ENCODE measurements around the gene SNX4. TPM values are rescaled to one million over a fixed set of nuclear protein-coding genes. Genes with fewer than 3 reads are reported as not detected.

The SNX4 gene
- total and polyA plus RNA-seq, 4 donors, result 25.9 to 54.6 (median 35.2) TPM

DNA sequence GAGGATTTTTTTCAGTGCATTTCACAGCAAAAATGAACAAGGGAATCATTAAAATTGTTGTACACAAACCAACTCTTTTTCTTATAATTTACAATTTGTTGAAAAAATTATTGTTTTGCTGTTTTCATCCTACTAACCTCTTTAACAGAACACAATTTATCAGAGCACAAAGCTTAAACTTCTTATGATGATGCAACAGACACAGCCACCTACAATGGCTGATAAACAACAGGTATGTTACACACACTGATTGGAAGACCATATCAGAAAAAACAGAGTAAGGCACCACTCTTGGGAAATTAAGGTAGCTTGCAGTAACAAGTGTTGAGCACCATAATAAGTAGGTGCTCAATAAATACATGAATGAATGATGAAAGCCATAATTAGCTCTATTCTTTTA, 8.9 kb upstream of the SNX4 start:
- H3K36me3 ChIP-seq (ENCODE audit: control insufficient read depth in 4 of 4, insufficient read depth in 3 of 4, low read depth in 1 of 4, low read length in 3 of 4), result peaks cover 4 to 27% (median 17%) of the 10 kb centered on the region in 4 donors
- no peak for TF ChIP-seq FOXA1 (IDR thresholded peaks at IDR 0.05)
- TF ChIP-seq, protein P1, sequence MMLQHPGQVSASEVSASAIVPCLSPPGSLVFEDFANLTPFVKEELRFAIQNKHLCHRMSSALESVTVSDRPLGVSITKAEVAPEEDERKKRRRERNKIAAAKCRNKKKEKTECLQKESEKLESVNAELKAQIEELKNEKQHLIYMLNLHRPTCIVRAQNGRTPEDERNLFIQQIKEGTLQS (IDR thresholded peaks at IDR 0.05), result no peak
- TF ChIP-seq GABPA (IDR thresholded peaks at IDR 0.05 in 1 of 2, conservative IDR thresholded peaks at IDR 0.05 in 1 of 2), result no peak
- no peak for TF ChIP-seq FOXA2 (IDR thresholded peaks at IDR 0.05)
- TF ChIP-seq, protein P2, sequence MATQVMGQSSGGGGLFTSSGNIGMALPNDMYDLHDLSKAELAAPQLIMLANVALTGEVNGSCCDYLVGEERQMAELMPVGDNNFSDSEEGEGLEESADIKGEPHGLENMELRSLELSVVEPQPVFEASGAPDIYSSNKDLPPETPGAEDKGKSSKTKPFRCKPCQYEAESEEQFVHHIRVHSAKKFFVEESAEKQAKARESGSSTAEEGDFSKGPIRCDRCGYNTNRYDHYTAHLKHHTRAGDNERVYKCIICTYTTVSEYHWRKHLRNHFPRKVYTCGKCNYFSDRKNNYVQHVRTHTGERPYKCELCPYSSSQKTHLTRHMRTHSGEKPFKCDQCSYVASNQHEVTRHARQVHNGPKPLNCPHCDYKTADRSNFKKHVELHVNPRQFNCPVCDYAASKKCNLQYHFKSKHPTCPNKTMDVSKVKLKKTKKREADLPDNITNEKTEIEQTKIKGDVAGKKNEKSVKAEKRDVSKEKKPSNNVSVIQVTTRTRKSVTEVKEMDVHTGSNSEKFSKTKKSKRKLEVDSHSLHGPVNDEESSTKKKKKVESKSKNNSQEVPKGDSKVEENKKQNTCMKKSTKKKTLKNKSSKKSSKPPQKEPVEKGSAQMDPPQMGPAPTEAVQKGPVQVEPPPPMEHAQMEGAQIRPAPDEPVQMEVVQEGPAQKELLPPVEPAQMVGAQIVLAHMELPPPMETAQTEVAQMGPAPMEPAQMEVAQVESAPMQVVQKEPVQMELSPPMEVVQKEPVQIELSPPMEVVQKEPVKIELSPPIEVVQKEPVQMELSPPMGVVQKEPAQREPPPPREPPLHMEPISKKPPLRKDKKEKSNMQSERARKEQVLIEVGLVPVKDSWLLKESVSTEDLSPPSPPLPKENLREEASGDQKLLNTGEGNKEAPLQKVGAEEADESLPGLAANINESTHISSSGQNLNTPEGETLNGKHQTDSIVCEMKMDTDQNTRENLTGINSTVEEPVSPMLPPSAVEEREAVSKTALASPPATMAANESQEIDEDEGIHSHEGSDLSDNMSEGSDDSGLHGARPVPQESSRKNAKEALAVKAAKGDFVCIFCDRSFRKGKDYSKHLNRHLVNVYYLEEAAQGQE (IDR thresholded peaks at IDR 0.05), result no peak
- no peak for TF ChIP-seq RAD21 (IDR thresholded peaks at IDR 0.05)
- TF ChIP-seq, protein P3, sequence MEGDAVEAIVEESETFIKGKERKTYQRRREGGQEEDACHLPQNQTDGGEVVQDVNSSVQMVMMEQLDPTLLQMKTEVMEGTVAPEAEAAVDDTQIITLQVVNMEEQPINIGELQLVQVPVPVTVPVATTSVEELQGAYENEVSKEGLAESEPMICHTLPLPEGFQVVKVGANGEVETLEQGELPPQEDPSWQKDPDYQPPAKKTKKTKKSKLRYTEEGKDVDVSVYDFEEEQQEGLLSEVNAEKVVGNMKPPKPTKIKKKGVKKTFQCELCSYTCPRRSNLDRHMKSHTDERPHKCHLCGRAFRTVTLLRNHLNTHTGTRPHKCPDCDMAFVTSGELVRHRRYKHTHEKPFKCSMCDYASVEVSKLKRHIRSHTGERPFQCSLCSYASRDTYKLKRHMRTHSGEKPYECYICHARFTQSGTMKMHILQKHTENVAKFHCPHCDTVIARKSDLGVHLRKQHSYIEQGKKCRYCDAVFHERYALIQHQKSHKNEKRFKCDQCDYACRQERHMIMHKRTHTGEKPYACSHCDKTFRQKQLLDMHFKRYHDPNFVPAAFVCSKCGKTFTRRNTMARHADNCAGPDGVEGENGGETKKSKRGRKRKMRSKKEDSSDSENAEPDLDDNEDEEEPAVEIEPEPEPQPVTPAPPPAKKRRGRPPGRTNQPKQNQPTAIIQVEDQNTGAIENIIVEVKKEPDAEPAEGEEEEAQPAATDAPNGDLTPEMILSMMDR (IDR thresholded peaks at IDR 0.05; ENCODE audit: low read depth, low read length, missing input control), result no peak
- TF ChIP-seq RXRA (IDR thresholded peaks at IDR 0.05), result no peak
- TF ChIP-seq JUND (IDR thresholded peaks at IDR 0.05), result no peak
- TF ChIP-seq NR2F2 (IDR thresholded peaks at IDR 0.05), result no peak
- TF ChIP-seq TAF1 (conservative IDR thresholded peaks at IDR 0.05), result no peak
- TF ChIP-seq, protein P4, sequence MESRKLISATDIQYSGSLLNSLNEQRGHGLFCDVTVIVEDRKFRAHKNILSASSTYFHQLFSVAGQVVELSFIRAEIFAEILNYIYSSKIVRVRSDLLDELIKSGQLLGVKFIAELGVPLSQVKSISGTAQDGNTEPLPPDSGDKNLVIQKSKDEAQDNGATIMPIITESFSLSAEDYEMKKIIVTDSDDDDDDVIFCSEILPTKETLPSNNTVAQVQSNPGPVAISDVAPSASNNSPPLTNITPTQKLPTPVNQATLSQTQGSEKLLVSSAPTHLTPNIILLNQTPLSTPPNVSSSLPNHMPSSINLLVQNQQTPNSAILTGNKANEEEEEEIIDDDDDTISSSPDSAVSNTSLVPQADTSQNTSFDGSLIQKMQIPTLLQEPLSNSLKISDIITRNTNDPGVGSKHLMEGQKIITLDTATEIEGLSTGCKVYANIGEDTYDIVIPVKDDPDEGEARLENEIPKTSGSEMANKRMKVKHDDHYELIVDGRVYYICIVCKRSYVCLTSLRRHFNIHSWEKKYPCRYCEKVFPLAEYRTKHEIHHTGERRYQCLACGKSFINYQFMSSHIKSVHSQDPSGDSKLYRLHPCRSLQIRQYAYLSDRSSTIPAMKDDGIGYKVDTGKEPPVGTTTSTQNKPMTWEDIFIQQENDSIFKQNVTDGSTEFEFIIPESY (IDR thresholded peaks at IDR 0.05), result no peak
- TF ChIP-seq, protein P5, sequence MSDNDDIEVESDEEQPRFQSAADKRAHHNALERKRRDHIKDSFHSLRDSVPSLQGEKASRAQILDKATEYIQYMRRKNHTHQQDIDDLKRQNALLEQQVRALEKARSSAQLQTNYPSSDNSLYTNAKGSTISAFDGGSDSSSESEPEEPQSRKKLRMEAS (IDR thresholded peaks at IDR 0.05), result no peak
- no peaks in the 10 kb centered on the region for H3K4me1 ChIP-seq (ENCODE audit: control insufficient read depth in 4 of 4, insufficient read depth in 4 of 4, low read length in 3 of 4)
- DNase-seq (ENCODE audit: low spot score), result no peak
- no peak overlapping the region for H3K27ac ChIP-seq (ENCODE audit: low read depth in 1 of 2, low read length in 2 of 2)
- H3K4me3 ChIP-seq (ENCODE audit: low read depth in 1 of 3, low read length in 3 of 3), result no peak overlapping the region
- H3K9me3 ChIP-seq (ENCODE audit: control insufficient read depth in 4 of 4, low read length in 3 of 4), result no peaks in the 10 kb centered on the region
- H3K27me3 ChIP-seq (ENCODE audit: control insufficient read depth in 4 of 4, insufficient read depth in 4 of 4, low read length in 3 of 4), result no peaks in the 10 kb centered on the region
- H3K9ac ChIP-seq (ENCODE audit: low read depth in 1 of 2, low read length in 2 of 2), result no peak overlapping the region

DNA sequence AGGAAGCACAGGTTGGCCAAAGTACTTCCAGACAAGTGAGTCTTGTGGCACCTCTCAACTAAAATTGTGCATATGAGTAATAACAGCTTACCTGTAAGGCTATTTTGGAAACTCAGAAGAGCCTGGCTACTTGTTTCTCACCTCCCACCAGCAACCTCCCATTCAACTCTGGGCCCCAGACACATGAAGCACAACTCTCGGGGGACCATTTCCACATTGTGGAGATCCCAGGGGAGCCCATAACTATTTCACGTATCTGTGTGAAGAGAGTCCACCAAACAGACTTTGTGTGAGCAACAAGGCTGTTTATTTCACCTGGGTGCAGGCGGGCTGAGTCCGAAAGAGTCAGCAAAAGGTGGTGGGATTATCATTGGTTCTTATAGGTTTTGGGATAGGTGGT, 5.2 kb upstream of the SNX4 start:
- Histone ChIP-seq H3K27ac (ENCODE audit: low read depth in 1 of 2, low read length in 2 of 2) (no peak overlapping the region), H3K36me3 (ENCODE audit: control insufficient read depth in 4 of 4, insufficient read depth in 3 of 4, low read depth in 1 of 4, low read length in 3 of 4) (peaks cover under 1 to 12% (median 7%) of the 10 kb centered on the region in 4 donors), H3K4me1 (ENCODE audit: control insufficient read depth in 4 of 4, insufficient read depth in 4 of 4, low read length in 3 of 4) (peaks cover 0 to 6% (median 0%) of the 10 kb centered on the region in 4 donors), H3K9me3 (ENCODE audit: control insufficient read depth in 4 of 4, low read length in 3 of 4) (no peaks in the 10 kb centered on the region), H3K9ac (ENCODE audit: low read depth in 1 of 2, low read length in 2 of 2) (no peak overlapping the region), H3K27me3 (ENCODE audit: control insufficient read depth in 4 of 4, insufficient read depth in 4 of 4, low read length in 3 of 4) (no peaks in the 10 kb centered on the region), H3K4me3 (ENCODE audit: low read depth in 1 of 3, low read length in 3 of 3) (no peak overlapping the region)
- no peak for TF ChIP-seq JUND (IDR thresholded peaks at IDR 0.05)
- no peak for TF ChIP-seq GABPA (IDR thresholded peaks at IDR 0.05 in 1 of 2, conservative IDR thresholded peaks at IDR 0.05 in 1 of 2)
- TF ChIP-seq TAF1 (conservative IDR thresholded peaks at IDR 0.05), result no peak
- DNase-seq (ENCODE audit: low spot score), result no peak
- WGBS, result 98% methylated on average over 4 of the region's 4 CpGs
